Measurements from ENCODE around the gene HDAC1. TPM values are rescaled to one million over a fixed set of nuclear protein-coding genes. Genes with fewer than 3 reads are reported as not detected.

Gene HDAC1
- total RNA-seq, 1 experiment from 2014 or later = 117 TPM

DNA sequence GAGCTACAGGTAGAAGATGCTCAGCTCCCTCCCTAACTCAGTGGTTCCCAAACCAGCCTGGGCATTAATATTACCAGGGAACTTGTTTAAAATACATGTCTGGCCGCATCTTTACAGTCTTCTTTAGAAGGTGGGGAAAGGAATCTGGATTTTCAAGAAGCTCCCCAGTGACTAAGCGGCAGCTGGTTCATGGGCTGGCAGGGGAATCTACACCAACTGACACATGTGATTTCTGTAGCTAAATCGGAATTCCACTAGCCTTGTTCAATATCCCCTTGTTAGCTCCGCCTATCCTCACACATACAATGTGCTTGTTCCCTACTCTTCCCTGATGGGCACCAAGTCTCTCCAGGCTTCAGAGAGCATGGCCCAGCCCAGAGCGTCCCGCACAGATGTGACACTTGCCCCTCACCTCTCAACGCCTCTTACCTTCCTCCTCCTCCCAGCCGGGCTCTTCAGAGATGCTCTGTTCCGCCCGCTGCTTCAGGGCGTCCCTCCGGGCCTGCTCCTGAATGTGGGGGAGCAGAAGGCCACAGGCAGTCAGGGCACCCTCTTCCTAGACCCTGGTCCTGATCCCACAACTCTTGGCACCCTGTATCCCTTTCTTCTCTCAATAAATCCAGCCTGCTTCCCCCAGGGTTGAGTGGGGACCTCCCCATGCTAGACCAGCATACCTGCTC lies 85.8 kb downstream of the HDAC1 start:
- Mint-ChIP-seq H3K4me3 (ENCODE audit: unreplicated experiment) (no peak overlapping the region), H3K36me3 (ENCODE audit: insufficient read depth, unreplicated experiment) (peaks cover 70% of the 10 kb centered on the region), H3K9me3 (ENCODE audit: unreplicated experiment) (no peaks in the 10 kb centered on the region), H3K27ac (ENCODE audit: unreplicated experiment) (no peak overlapping the region), H3K27me3 (ENCODE audit: insufficient read depth, unreplicated experiment) (no peaks in the 10 kb centered on the region), H3K4me1 (ENCODE audit: low read depth, unreplicated experiment) (no peaks in the 10 kb centered on the region)
- no peaks in the 10 kb centered on the region for H3K27me3 ChIP-seq (replicated peaks; ENCODE audit: control insufficient read depth, insufficient read depth, low read length)
- no peak for DNase-seq
- no peaks in the 10 kb centered on the region for H3K4me1 ChIP-seq
- TF ChIP-seq, protein P1, sequence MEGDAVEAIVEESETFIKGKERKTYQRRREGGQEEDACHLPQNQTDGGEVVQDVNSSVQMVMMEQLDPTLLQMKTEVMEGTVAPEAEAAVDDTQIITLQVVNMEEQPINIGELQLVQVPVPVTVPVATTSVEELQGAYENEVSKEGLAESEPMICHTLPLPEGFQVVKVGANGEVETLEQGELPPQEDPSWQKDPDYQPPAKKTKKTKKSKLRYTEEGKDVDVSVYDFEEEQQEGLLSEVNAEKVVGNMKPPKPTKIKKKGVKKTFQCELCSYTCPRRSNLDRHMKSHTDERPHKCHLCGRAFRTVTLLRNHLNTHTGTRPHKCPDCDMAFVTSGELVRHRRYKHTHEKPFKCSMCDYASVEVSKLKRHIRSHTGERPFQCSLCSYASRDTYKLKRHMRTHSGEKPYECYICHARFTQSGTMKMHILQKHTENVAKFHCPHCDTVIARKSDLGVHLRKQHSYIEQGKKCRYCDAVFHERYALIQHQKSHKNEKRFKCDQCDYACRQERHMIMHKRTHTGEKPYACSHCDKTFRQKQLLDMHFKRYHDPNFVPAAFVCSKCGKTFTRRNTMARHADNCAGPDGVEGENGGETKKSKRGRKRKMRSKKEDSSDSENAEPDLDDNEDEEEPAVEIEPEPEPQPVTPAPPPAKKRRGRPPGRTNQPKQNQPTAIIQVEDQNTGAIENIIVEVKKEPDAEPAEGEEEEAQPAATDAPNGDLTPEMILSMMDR (IDR thresholded peaks at IDR 0.05; ENCODE audit: insufficient read depth in 1 of 2, low read depth in 1 of 2, low read length in 1 of 2, severe bottlenecking in 1 of 2, unreplicated experiment in 1 of 2) = no peak
- H3K36me3 ChIP-seq (ENCODE audit: control insufficient read depth, insufficient read depth, low read length) = no peaks in the 10 kb centered on the region; the same call in 1 of the 2 replicates
- intact Hi-C loops (cut with micrococcal nuclease; ENCODE audit: unreplicated experiment) = no loop called here
- POLR2A ChIA-PET = no interaction called here
- CTCF ChIA-PET = no interaction called here
- H3K4me3 ChIP-seq (ENCODE audit: low read depth, low read length) = no peak overlapping the region
- no TSS peak for BruUV-seq (replicated peaks)
- no peaks in the 10 kb centered on the region for H3K9me3 ChIP-seq

DNA sequence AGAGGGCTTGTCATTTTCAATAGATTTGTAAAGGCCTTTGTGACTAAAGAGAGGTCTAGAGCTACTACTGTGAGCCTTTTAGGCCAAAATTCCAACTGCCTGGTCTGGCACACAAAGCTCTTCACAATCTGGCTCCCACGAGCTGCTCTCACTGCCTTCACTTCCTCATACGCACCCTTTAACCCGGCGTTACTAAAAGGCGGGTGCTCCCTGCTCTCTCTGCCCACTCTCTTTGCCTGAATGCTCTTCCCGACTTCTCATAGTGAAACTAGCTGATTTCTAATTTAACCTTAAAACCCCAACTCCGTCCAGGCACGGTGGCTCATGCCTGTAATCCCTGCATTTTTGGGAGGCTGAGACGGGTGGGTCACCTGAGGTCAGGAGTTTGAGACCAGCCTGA lies 88.2 kb downstream of the HDAC1 start:
- intact Hi-C loops (cut with micrococcal nuclease; ENCODE audit: unreplicated experiment) = no loop called here
- H3K9me3 Mint-ChIP-seq (ENCODE audit: unreplicated experiment) = no peaks in the 10 kb centered on the region
- DNase-seq = no peak
- no peak overlapping the region for H3K4me3 Mint-ChIP-seq (ENCODE audit: unreplicated experiment)
- H3K4me3 ChIP-seq (ENCODE audit: low read depth, low read length) = no peak overlapping the region
- BruUV-seq (replicated peaks) = no TSS peak
- no peak overlapping the region for H3K27ac Mint-ChIP-seq (ENCODE audit: unreplicated experiment)
- no peaks in the 10 kb centered on the region for H3K27me3 ChIP-seq (replicated peaks; ENCODE audit: control insufficient read depth, insufficient read depth, low read length)
- H3K4me1 Mint-ChIP-seq (ENCODE audit: low read depth, unreplicated experiment) = no peaks in the 10 kb centered on the region
- no peaks in the 10 kb centered on the region for H3K27me3 Mint-ChIP-seq (ENCODE audit: insufficient read depth, unreplicated experiment)
- no peaks in the 10 kb centered on the region for H3K4me1 ChIP-seq
- ChIA-PET CTCF (no interaction called here), POLR2A (no interaction called here)
- TF ChIP-seq, protein P1 (IDR thresholded peaks at IDR 0.05; ENCODE audit: insufficient read depth in 1 of 2, low read depth in 1 of 2, low read length in 1 of 2, severe bottlenecking in 1 of 2, unreplicated experiment in 1 of 2) = no peak
- H3K36me3 ChIP-seq (ENCODE audit: control insufficient read depth, insufficient read depth, low read length) = no peaks in the 10 kb centered on the region; the same call in 1 of the 2 replicates
- H3K36me3 Mint-ChIP-seq (ENCODE audit: insufficient read depth, unreplicated experiment) = peaks cover 56% of the 10 kb centered on the region
- H3K9me3 ChIP-seq = no peaks in the 10 kb centered on the region

Other genes with a start within 250 kb of the HDAC1 start
- gene TMEM39B, start 219.1 kb upstream of the HDAC1 start, total RNA-seq (2022) = 9.8 and 12.1 TPM in 2 replicates
- 49.8 and 52.8 TPM in 2 replicates for gene KPNA6, start 184.0 kb upstream of the HDAC1 start, total RNA-seq (2022)
- 33.2 and 35.0 TPM in 2 replicates for gene TXLNA, start 112.4 kb upstream of the HDAC1 start, total RNA-seq (2022)
- gene CCDC28B, start 91.5 kb upstream of the HDAC1 start, total RNA-seq (2022) = 3.7 and 3.9 TPM in 2 replicates
- 3.4 and 3.5 TPM in 2 replicates for gene IQCC, start 86.4 kb upstream of the HDAC1 start, total RNA-seq (2022)
- gene DCDC2B, start 83.0 kb upstream of the HDAC1 start, total RNA-seq (2022) = not detected in 2 replicates
- 11.5 and 12.0 TPM in 2 replicates for gene TMEM234, start 69.7 kb upstream of the HDAC1 start, total RNA-seq (2022)
- gene EIF3I, start 69.7 kb upstream of the HDAC1 start, total RNA-seq (2022) = 128 and 153 TPM in 2 replicates
- gene FAM167B, start 44.9 kb upstream of the HDAC1 start, total RNA-seq (2022) = 0.34 and 0.70 TPM in 2 replicates
- gene LCK, start 40.8 kb upstream of the HDAC1 start, total RNA-seq (2022) = 0.39 TPM in 1 of 2 replicates, not detected in the other
- 150 and 159 TPM in 2 replicates for gene MARCKSL1, start 44.1 kb downstream of the HDAC1 start, total RNA-seq (2022)
- 2.1 and 2.6 TPM in 2 replicates for gene FAM229A, start 70.4 kb downstream of the HDAC1 start, total RNA-seq (2022)
- gene TSSK3, start 70.5 kb downstream of the HDAC1 start, total RNA-seq (2022) = 2.5 and 2.6 TPM in 2 replicates
- gene BSDC1, start 102.4 kb downstream of the HDAC1 start, total RNA-seq (2022) = 32.5 and 33.2 TPM in 2 replicates
- not detected in 2 replicates for gene ZBTB8B, start 173.0 kb downstream of the HDAC1 start, total RNA-seq (2022)
- 3.2 and 3.7 TPM in 2 replicates for gene ZBTB8A, start 247.3 kb downstream of the HDAC1 start, total RNA-seq (2022)